A549 (cell line): ENCODE measurements around the gene MEAF6. TPM values are rescaled to one million over a fixed set of nuclear protein-coding genes. Genes with fewer than 3 reads are reported as not detected.

ENCODE experiments used
- ATAC-seq, 2 experiments: fragments of 200-7000 bp in 1 of 2; fragments of >200 bp in 1 of 2; cut with Nextera tagmentation in 1 of 2; cut with Tn5 transposase in 1 of 2; 3 replicates each; pipeline versions ENCODE4 v1.8.0 to v1.9.1; 2018 to 2020; ENCODE audit warnings: mild to moderate bottlenecking in 1 of 2, moderate library complexity in 1 of 2
- CTCF ChIA-PET: fragments of 300-600 bp; sonication (Branson Sonifier 250); formaldehyde crosslinking; extraction: SDS; loops from one replicate; lab custom pipeline; 2021; ENCODE audit warnings: antibody characterized with exemption, inconsistent platforms; lab: Yijun Ruan, JAX
- POLR2A ChIA-PET: fragments of 350-600 bp; formaldehyde crosslinking; extraction: SDS; loops from one replicate; lab custom pipeline; 2021; ENCODE audit warnings: antibody characterized with exemption, inconsistent platforms; lab: Yijun Ruan, JAX
- DNase-seq, 2 experiments: peaks; one replicate each; pipeline versions ENCODE4 v3.0.0 to v3.0.0-alpha.2; 2011 to 2016; ENCODE audit warnings: low read depth in 1 of 2, low spot score in 1 of 2
- FAIRE-seq: peaks from 2 replicates; lab custom pipeline; 2011; peaks lifted over from hg19 to GRCh38; lab: Jason Lieb, UNC
- H3K27ac ChIP-seq, 2 experiments: fragments of >200 bp; sonication (Bioruptor Twin); formaldehyde crosslinking; 3 replicates each; pipeline ENCODE4 v1.5.1; 2016 to 2017
- H3K4me1 ChIP-seq: fragments of >200 bp; sonication (Bioruptor Twin); formaldehyde crosslinking; 3 replicates; pipeline ENCODE4 v1.6.1; 2016
- H3K4me2 ChIP-seq: fragments of >200 bp; sonication (Bioruptor Twin); formaldehyde crosslinking; 3 replicates; pipeline ENCODE4 v1.6.1; 2016
- H3K4me3 ChIP-seq: fragments of >200 bp; sonication (Bioruptor Twin); formaldehyde crosslinking; 3 replicates; pipeline ENCODE4 v1.5.1; 2016
- H3K9me3 ChIP-seq: fragments of >200 bp; sonication (Bioruptor Twin); formaldehyde crosslinking; 3 replicates; pipeline ENCODE4 v1.6.1; 2016
- BHLHE40 ChIP-seq: IDR thresholded peaks from 2 replicates; pipeline ENCODE4 v1.6.1; 2012; ENCODE audit warnings: low read depth, low read length, inconsistent platforms
- CBX2 ChIP-seq: fragments of 200-600 bp; sonication (generic); IDR thresholded peaks from 2 replicates; pipeline ENCODE4 v1.6.1; 2016; ENCODE audit warnings: low read depth, mild to moderate bottlenecking, borderline replicate concordance
- CBX8 ChIP-seq: fragments of 200-600 bp; sonication (generic); IDR thresholded peaks from 2 replicates; pipeline ENCODE4 v1.6.1; 2016
- CEBPB ChIP-seq, 2 experiments: fragments of >200 bp in 1 of 2; sonication (Bioruptor Twin) in 1 of 2; formaldehyde crosslinking in 1 of 2; IDR thresholded peaks; 2 replicates each; pipeline ENCODE4 v1.6.1; 2012 to 2016
- CHD2 ChIP-seq: fragments of 150-350 bp; IDR thresholded peaks from 2 replicates; pipeline ENCODE4 v1.6.1; 2014; ENCODE audit warnings: low read length; ENCODE audit not compliant: partially characterized antibody
- EHMT2 ChIP-seq: fragments of 200-600 bp; sonication (generic); IDR thresholded peaks from 2 replicates; pipeline ENCODE4 v1.6.1; 2016; ENCODE audit warnings: antibody characterized with exemption, low read depth, mild to moderate bottlenecking, moderate library complexity
- EP300 ChIP-seq, 2 experiments: fragments of >200 bp; sonication (Bioruptor Twin); formaldehyde crosslinking; IDR thresholded peaks; 2 replicates in 1 of 2; 3 replicates in 1 of 2; pipeline ENCODE4 v1.6.1; 2016 to 2017
- ESRRA ChIP-seq: fragments of 150-350 bp; IDR thresholded peaks from 2 replicates; pipeline ENCODE4 v1.6.1; 2014; ENCODE audit warnings: mild to moderate bottlenecking, low read length, borderline replicate concordance
- FOSB ChIP-seq: fragments of 250-450 bp; sonication (Bioruptor Pico); IDR thresholded peaks from 2 replicates; pipeline ENCODE4 v1.5.0; 2020; ENCODE audit warnings: mild to moderate bottlenecking, moderate library complexity
- FOXS1 ChIP-seq: fragments of 250-450 bp; sonication (Bioruptor Pico); IDR thresholded peaks from 2 replicates; pipeline ENCODE4 v1.5.0; 2020; ENCODE audit warnings: mild to moderate bottlenecking, moderate library complexity
- HDAC2 ChIP-seq: fragments of 200-600 bp; sonication (generic); IDR thresholded peaks from 2 replicates; pipeline ENCODE4 v1.6.1; 2016
- HOXB5 ChIP-seq: fragments of 250-450 bp; sonication (Bioruptor Pico); IDR thresholded peaks from 2 replicates; pipeline ENCODE4 v1.5.0; 2020; ENCODE audit warnings: mild to moderate bottlenecking, moderate library complexity
- JUN ChIP-seq, 2 experiments: fragments of >200 bp; sonication (Bioruptor Twin); formaldehyde crosslinking; IDR thresholded peaks; 2 replicates in 1 of 2; 3 replicates in 1 of 2; pipeline ENCODE4 v1.6.1; 2016 to 2017
- KDM5A ChIP-seq: fragments of 200-600 bp; sonication (generic); IDR thresholded peaks from 2 replicates; pipeline ENCODE4 v1.6.1; 2016; ENCODE audit warnings: antibody characterized with exemption, mild to moderate bottlenecking
- MAFK ChIP-seq: fragments of 450-650 bp; IDR thresholded peaks from 2 replicates; pipeline ENCODE4 v1.6.1; 2014; ENCODE audit not compliant: partially characterized antibody
- MAZ ChIP-seq: fragments of 150-350 bp; IDR thresholded peaks from 2 replicates; pipeline ENCODE4 v1.6.1; 2014; ENCODE audit warnings: antibody characterized with exemption, low read depth, low read length, borderline replicate concordance
- MYC ChIP-seq: IDR thresholded peaks from 2 replicates; pipeline ENCODE4 v1.6.1; 2012; ENCODE audit warnings: mild to moderate bottlenecking, inconsistent platforms, low read length, improper control_type of control experiment, borderline replicate concordance
- POLR2A ChIP-seq: IDR thresholded peaks from 2 replicates; pipeline ENCODE4 v1.6.1; 2012; ENCODE audit warnings: mild to moderate bottlenecking, low read length
- RAD21 ChIP-seq, 2 experiments: fragments of >200 bp in 1 of 2; sonication (Bioruptor Twin) in 1 of 2; formaldehyde crosslinking in 1 of 2; IDR thresholded peaks in 1 of 2; conservative IDR thresholded peaks in 1 of 2; 2 replicates in 1 of 2; 3 replicates in 1 of 2; pipeline ENCODE4 v1.6.1; 2012 to 2018; ENCODE audit warnings: inconsistent platforms in 1 of 2
- RARB ChIP-seq: fragments of 250-450 bp; sonication (Bioruptor Pico); IDR thresholded peaks from 2 replicates; pipeline ENCODE4 v1.8.0; 2021; ENCODE audit warnings: mild to moderate bottlenecking, moderate library complexity
- RCOR1 ChIP-seq: fragments of 150-350 bp; IDR thresholded peaks from 2 replicates; pipeline ENCODE4 v1.6.1; 2014; ENCODE audit warnings: antibody characterized with exemption, low read length, low read depth
- SMC3 ChIP-seq: fragments of >200 bp; sonication (Bioruptor Twin); formaldehyde crosslinking; IDR thresholded peaks from 3 replicates; pipeline ENCODE4 v1.6.1; 2018; ENCODE audit warnings: inconsistent platforms
- SREBF2 ChIP-seq: fragments of 450-650 bp; IDR thresholded peaks from 2 replicates; pipeline ENCODE4 v1.6.1; 2014; ENCODE audit warnings: mild to moderate bottlenecking, moderate library complexity
- USF2 ChIP-seq: fragments of 450-650 bp; IDR thresholded peaks from 2 replicates; pipeline ENCODE4 v1.6.1; 2014; ENCODE audit warnings: antibody characterized with exemption
- ZC3H11A ChIP-seq: fragments of 450-650 bp; IDR thresholded peaks from 2 replicates; pipeline ENCODE4 v1.6.1; 2014; ENCODE audit warnings: antibody characterized with exemption, mild to moderate bottlenecking
- ZNF302 ChIP-seq: fragments of 250-450 bp; sonication (Bioruptor Pico); IDR thresholded peaks from 2 replicates; pipeline ENCODE4 v1.9.0; 2021; ENCODE audit warnings: inconsistent platforms, mild to moderate bottlenecking, moderate library complexity
- WGBS: methylation state at CpG from one replicate; pipeline ENCODE4 v1.1.6; 2017; ENCODE audit errors: missing lambda C conversion rate; 5-methylcytosine and 5-hydroxymethylcytosine counted together
- polyA plus RNA-seq, 4 experiments: library from polyadenylated mRNA; depleted of rRNA in 3 of 4; stranded (reverse); fragments of >200 nt; fragmentation: RNase III in 1 of 4; extraction: RNeasy Plus Mini Kit Qiagen cat#74134 plus additional on column Dnase treatment in 1 of 4; gene quantifications; 2 replicates in 3 of 4; 3 replicates in 1 of 4; pipeline ENCODE4 v1.2.3, GENCODE V29; 2011 to 2017
- TF ChIP-seq, protein P1 (sequence below): fragments of >200 bp; sonication (Bioruptor Twin); formaldehyde crosslinking; IDR thresholded peaks from 3 replicates; pipeline ENCODE4 v1.6.1; 2016

MEAF6 gene
- polyA plus RNA-seq, 2 of the 4 experiments (the other 2 are of a cell fraction), result 39.4 to 45.4 TPM

- Histone ChIP-seq H3K9me3 (no peaks in the 10 kb centered on the region), H3K27ac (no peak overlapping the region), H3K4me1 (peaks cover 6% of the 10 kb centered on the region; the same call in 1 of the 3 replicates), H3K4me2 (no peak overlapping the region), H3K4me3 (no peak overlapping the region)
- TF ChIP-seq JUN (IDR thresholded peaks at IDR 0.05) (no peak), MAFK (no peak), ESRRA (no peak), RAD21 (conservative IDR thresholded peaks at IDR 0.05 in 1 of 2, IDR thresholded peaks at IDR 0.05 in 1 of 2) (no peak), ZC3H11A (no peak), MYC (no peak)
- ChIA-PET POLR2A (no interaction called here), CTCF (no interaction called here)
- DNase-seq (no peak), FAIRE-seq (no peak), ATAC-seq (no peak)
- 83% methylated on average over 1 of the region's 1 CpG for WGBS
Observed at GRCh38 chr1:37517569-37517968, 3.0 kb upstream of the MEAF6 start.

GRCh38 chr1:37515185-37516034, 844 bp upstream of the MEAF6 start:
- H3K9me3 ChIP-seq, result no peaks in the 10 kb centered on the region
- 76% methylated on average over 18 of the region's 18 CpGs for WGBS
- peaks cover 6% of the 10 kb centered on the region; the same call in 1 of the 3 replicates for H3K4me1 ChIP-seq
- ATAC-seq (no peak), FAIRE-seq (no peak), DNase-seq (no peak)
- H3K27ac ChIP-seq, result peak overlapping the region; percentile 98 to 99
- POLR2A ChIA-PET, result interaction anchor here (0.6 to 1.5 kb wide), 8 partner anchors 28 to 60 kb away, joined by 3 to 8 read pairs (median 4); partner anchors contain the start of genes SNIP1 and ZC3H12A
- peak overlapping the region; percentile 100 for H3K4me3 ChIP-seq
- TF ChIP-seq MAZ (no peak), SMC3 (no peak), HOXB5 (CRISPR knock-in tag) (no peak), CHD2 (no peak), CBX8 (no peak), RCOR1 (no peak), POLR2A (no peak), USF2 (no peak), CEBPB (IDR thresholded peaks at IDR 0.05) (no peak), RARB (no peak), SREBF2 (no peak), EHMT2 (no peak), KDM5A (no peak)
- TF ChIP-seq, protein P1, sequence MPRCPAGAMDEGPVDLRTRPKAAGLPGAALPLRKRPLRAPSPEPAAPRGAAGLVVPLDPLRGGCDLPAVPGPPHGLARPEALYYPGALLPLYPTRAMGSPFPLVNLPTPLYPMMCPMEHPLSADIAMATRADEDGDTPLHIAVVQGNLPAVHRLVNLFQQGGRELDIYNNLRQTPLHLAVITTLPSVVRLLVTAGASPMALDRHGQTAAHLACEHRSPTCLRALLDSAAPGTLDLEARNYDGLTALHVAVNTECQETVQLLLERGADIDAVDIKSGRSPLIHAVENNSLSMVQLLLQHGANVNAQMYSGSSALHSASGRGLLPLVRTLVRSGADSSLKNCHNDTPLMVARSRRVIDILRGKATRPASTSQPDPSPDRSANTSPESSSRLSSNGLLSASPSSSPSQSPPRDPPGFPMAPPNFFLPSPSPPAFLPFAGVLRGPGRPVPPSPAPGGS, result no peak
- CTCF ChIA-PET, result interaction anchor here (0.7 to 3.9 kb wide), 26 partner anchors 10 to 175 kb away, joined by 3 to 29 read pairs (median 4); partner anchors contain the start of genes SNIP1 and ZC3H12A
- H3K4me2 ChIP-seq, result peak overlapping the region; percentile 88

DNA sequence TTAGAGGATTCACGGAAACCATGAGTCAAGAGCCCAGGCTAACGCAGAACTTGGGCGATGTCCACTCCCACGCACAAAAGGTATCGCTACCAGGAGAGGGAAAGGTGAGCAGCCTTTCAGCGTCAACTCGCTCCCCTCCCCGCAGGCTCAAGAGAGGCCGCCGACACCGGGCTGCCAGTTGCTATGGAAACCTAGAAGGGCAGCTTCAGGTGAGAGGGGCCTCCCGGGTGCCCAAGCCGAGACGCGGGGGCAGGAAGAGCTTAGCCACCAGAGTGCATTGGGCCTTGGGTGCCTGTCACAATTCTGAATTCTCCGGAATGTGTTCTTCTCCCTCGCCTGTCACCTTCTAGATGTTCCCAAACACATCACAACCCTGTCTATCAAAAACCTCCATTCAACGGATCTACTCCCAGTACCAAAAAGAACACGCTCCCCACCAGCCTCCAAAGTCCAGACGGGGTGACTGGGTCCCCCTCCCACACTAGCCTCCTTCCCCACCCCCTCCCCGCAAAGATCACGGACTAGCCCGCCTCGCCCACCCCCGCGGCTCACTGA, 694 bp downstream of the MEAF6 start:
- H3K27ac ChIP-seq, result peak overlapping the region; percentile 98 to 99
- WGBS, result 36% methylated on average over 15 of the region's 26 CpGs

More for the DNA sequence above, 694 bp downstream of the MEAF6 start:
- no peak for FAIRE-seq
- ChIA-PET CTCF (interaction anchor here (0.6 to 3.9 kb wide), 25 partner anchors 8 to 864 kb away, joined by 3 to 29 read pairs (median 4); partner anchors contain the start of genes SNIP1 and ZC3H12A), POLR2A (interaction anchor here (0.8 to 1.5 kb wide), 4 partner anchors 15 to 39 kb away, joined by 3 to 8 read pairs (median 6); partner anchors contain the start of gene ZC3H12A)
- Histone ChIP-seq H3K4me3 (peak overlapping the region; percentile 100), H3K4me2 (peak overlapping the region; percentile 88), H3K4me1 (peaks cover 6% of the 10 kb centered on the region; the same call in 1 of the 3 replicates), H3K9me3 (no peaks in the 10 kb centered on the region)
- peak; percentile 9 to 15; a peak in 4 of 6 replicates for ATAC-seq
- no peak for DNase-seq
- TF ChIP-seq POLR2A, result no peak
- TF ChIP-seq FOXS1 (CRISPR knock-in tag), result no peak
- TF ChIP-seq EP300 (IDR thresholded peaks at IDR 0.05), result no peak
- no peak for TF ChIP-seq BHLHE40
- no peak for TF ChIP-seq EHMT2
- TF ChIP-seq ZC3H11A, result no peak
- no peak for TF ChIP-seq CHD2
- TF ChIP-seq CBX2, result no peak
- no peak for TF ChIP-seq HDAC2
- TF ChIP-seq FOSB (CRISPR knock-in tag), result no peak
- no peak for TF ChIP-seq ZNF302
